ENCODE results near the gene FKBP10.

The FKBP10 gene

GRCh38 chr17:41823141-41823524 is 10.3 kb downstream of the FKBP10 start:
- peak; percentile 10; the same call in 2 of the 3 replicates for ATAC-seq
- no peak for TF ChIP-seq ISL1 (CRISPR knock-in tag; IDR thresholded peaks at IDR 0.05)
- TF ChIP-seq SNAI2 (CRISPR knock-in tag; IDR thresholded peaks at IDR 0.05) = no peak
- TF ChIP-seq CREB5 (CRISPR knock-in tag; IDR thresholded peaks at IDR 0.05; ENCODE audit: low read depth) = no peak
- TF ChIP-seq ESRRG (CRISPR knock-in tag; IDR thresholded peaks at IDR 0.05) = no peak
- no peak for TF ChIP-seq ZFP30 (CRISPR knock-in tag; IDR thresholded peaks at IDR 0.05)
- no peak for TF ChIP-seq ZNF565 (CRISPR knock-in tag; conservative IDR thresholded peaks at IDR 0.05; ENCODE audit: low read depth)
- no peak for TF ChIP-seq RARB (CRISPR knock-in tag; IDR thresholded peaks at IDR 0.05)
- no peak for TF ChIP-seq ZNF70 (CRISPR knock-in tag; IDR thresholded peaks at IDR 0.05)
- no peak for TF ChIP-seq CSDC2 (CRISPR knock-in tag; IDR thresholded peaks at IDR 0.05)
- no peak for TF ChIP-seq POU6F1 (CRISPR knock-in tag; IDR thresholded peaks at IDR 0.05; ENCODE audit: borderline replicate concordance, low read depth)
- TF ChIP-seq BACH2 (CRISPR knock-in tag; IDR thresholded peaks at IDR 0.05; ENCODE audit: borderline replicate concordance) = no peak
- no peak for TF ChIP-seq ZFP3 (CRISPR knock-in tag; IDR thresholded peaks at IDR 0.05)
- no peak for TF ChIP-seq GLIS3 (CRISPR knock-in tag; IDR thresholded peaks at IDR 0.05)
- no peak for TF ChIP-seq TSHZ2 (CRISPR knock-in tag; IDR thresholded peaks at IDR 0.05)
- no peak for TF ChIP-seq ZNF8 (CRISPR knock-in tag; IDR thresholded peaks at IDR 0.05)
- no peak for TF ChIP-seq ARNTL (CRISPR knock-in tag; IDR thresholded peaks at IDR 0.05; ENCODE audit: borderline replicate concordance, low read depth)
- TF ChIP-seq PATZ1 (CRISPR knock-in tag; IDR thresholded peaks at IDR 0.05; ENCODE audit: borderline replicate concordance) = no peak
- no peak for TF ChIP-seq PPARA (CRISPR knock-in tag; IDR thresholded peaks at IDR 0.05; ENCODE audit: borderline replicate concordance)
- no peak for TF ChIP-seq OSR1 (CRISPR knock-in tag; IDR thresholded peaks at IDR 0.05)
- TF ChIP-seq TCF4 (CRISPR knock-in tag; IDR thresholded peaks at IDR 0.05; ENCODE audit: borderline replicate concordance) = no peak

- TF ChIP-seq PPARA (CRISPR knock-in tag; IDR thresholded peaks at IDR 0.05; ENCODE audit: borderline replicate concordance) (no peak), GLIS3 (CRISPR knock-in tag; IDR thresholded peaks at IDR 0.05) (no peak), ZNF565 (CRISPR knock-in tag; conservative IDR thresholded peaks at IDR 0.05; ENCODE audit: low read depth) (no peak), ISL1 (CRISPR knock-in tag; IDR thresholded peaks at IDR 0.05) (no peak), ZFP30 (CRISPR knock-in tag; IDR thresholded peaks at IDR 0.05) (no peak), CSDC2 (CRISPR knock-in tag; IDR thresholded peaks at IDR 0.05) (no peak), ZFP3 (CRISPR knock-in tag; IDR thresholded peaks at IDR 0.05) (no peak), CSRNP3 (CRISPR knock-in tag; IDR thresholded peaks at IDR 0.05) (no peak), ZC3H10 (CRISPR knock-in tag; IDR thresholded peaks at IDR 0.05) (no peak), POU6F1 (CRISPR knock-in tag; IDR thresholded peaks at IDR 0.05; ENCODE audit: borderline replicate concordance, low read depth) (no peak)
- ATAC-seq = peak; percentile 12; the same call in 2 of the 3 replicates
Observed at GRCh38 chr17:41823580-41823979, 10.8 kb downstream of the FKBP10 start.
